UCSD-AML1 (cell line): ENCODE results near the gene TNXB.
"Not testable (repeated sequence)": the region's sequence is repeated elsewhere in the genome, so short reads cannot be mapped to it uniquely, and the experiment has no call there.

Experiments used
- DNase-seq: peaks from one replicate; lab custom pipeline; 2025; ENCODE audit not compliant: unreplicated experiment; lab: John Stamatoyannopoulos, UW

The TNXB gene

GRCh38 chr6:32068867-32069266 lies 40.3 kb downstream of the TNXB start:
- DNase-seq = no peak

GRCh38 chr6:32068315-32068714 lies 40.8 kb downstream of the TNXB start:
- not testable (repeated sequence) for DNase-seq

GRCh38 chr6:32067521-32067920 lies 41.6 kb downstream of the TNXB start:
- DNase-seq = not testable (repeated sequence)

GRCh38 chr6:32064706-32065105 lies 44.4 kb downstream of the TNXB start:
- DNase-seq = no peak

- DNase-seq = no peak
Measured at GRCh38 chr6:32060966-32061655, 48.0 kb downstream of the TNXB start.

GRCh38 chr6:32058511-32058963 lies 50.6 kb downstream of the TNXB start:
- no peak for DNase-seq

GRCh38 chr6:32057966-32058365 lies 51.2 kb downstream of the TNXB start:
- no peak for DNase-seq

- DNase-seq = no peak
Measured at GRCh38 chr6:32056254-32056653, 52.9 kb downstream of the TNXB start.

- DNase-seq = not testable (repeated sequence)
Measured at GRCh38 chr6:32055756-32056155, 53.4 kb downstream of the TNXB start.

- not testable (repeated sequence) for DNase-seq
Measured at GRCh38 chr6:32053314-32053713, 55.8 kb downstream of the TNXB start.

GRCh38 chr6:32052626-32053025 lies 56.5 kb downstream of the TNXB start:
- not testable (repeated sequence) for DNase-seq

GRCh38 chr6:32050562-32050961 lies 58.6 kb downstream of the TNXB start:
- DNase-seq = no peak

GRCh38 chr6:32049736-32050135 lies 59.4 kb downstream of the TNXB start:
- DNase-seq = not testable (repeated sequence)

GRCh38 chr6:32049149-32049548 lies 60.0 kb downstream of the TNXB start:
- not testable (repeated sequence) for DNase-seq

GRCh38 chr6:32047855-32048766 lies 61.0 kb downstream of the TNXB start:
- peak; percentile 59 for DNase-seq

- DNase-seq = no peak
Measured at GRCh38 chr6:32047539-32047854, 61.6 kb downstream of the TNXB start.

GRCh38 chr6:32047084-32047478 lies 62.1 kb downstream of the TNXB start:
- DNase-seq = no peak

GRCh38 chr6:32046450-32047083 lies 62.6 kb downstream of the TNXB start:
- no peak for DNase-seq

GRCh38 chr6:32045811-32046449 lies 63.2 kb downstream of the TNXB start:
- no peak for DNase-seq

- not testable (repeated sequence) for DNase-seq
Measured at GRCh38 chr6:32044916-32045315, 64.2 kb downstream of the TNXB start.
